ENCODE measurements around the gene KCNH6.

KCNH6 gene

DNA sequence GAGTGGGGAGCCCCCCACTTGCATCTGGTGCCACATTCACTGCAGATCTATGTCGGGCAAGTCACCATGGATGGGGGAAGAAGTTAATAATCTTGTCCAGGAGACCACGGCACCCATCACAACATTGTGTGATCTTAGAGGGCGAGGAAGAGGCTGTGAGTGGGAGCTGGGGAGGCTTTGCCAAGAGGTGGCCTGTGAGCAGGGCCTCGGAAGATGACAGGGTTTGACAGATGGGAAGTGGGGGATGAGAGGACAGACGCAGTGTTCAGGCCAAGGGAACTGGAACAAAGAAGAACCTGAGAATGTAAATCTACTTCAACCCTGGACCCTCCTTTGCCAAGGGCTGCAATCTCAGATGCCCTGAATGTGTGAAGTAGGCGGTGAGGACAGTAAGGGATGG is 33.9 kb upstream of the KCNH6 start:
- DNase-seq: no peak

DNA sequence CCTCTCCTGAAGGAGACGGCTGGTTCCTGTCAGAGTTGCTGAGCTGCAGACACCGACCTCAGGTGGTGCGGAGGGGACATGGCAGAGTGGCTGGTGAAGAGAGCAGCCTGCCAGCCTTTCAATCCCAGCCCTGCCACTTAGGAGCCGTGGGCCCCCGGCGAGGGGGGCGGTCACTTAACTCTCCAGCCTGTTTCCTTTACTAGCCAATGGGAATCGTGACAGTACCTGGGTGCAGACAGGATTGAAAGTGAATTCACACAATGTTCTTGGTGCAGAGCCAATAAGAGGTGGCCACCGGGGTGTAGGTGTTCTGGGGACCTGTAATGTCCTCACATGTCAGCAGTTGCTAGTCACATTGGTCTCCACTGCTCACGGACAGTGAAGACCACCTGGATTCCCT is 32.8 kb upstream of the KCNH6 start:
- DNase-seq: no peak

DNA sequence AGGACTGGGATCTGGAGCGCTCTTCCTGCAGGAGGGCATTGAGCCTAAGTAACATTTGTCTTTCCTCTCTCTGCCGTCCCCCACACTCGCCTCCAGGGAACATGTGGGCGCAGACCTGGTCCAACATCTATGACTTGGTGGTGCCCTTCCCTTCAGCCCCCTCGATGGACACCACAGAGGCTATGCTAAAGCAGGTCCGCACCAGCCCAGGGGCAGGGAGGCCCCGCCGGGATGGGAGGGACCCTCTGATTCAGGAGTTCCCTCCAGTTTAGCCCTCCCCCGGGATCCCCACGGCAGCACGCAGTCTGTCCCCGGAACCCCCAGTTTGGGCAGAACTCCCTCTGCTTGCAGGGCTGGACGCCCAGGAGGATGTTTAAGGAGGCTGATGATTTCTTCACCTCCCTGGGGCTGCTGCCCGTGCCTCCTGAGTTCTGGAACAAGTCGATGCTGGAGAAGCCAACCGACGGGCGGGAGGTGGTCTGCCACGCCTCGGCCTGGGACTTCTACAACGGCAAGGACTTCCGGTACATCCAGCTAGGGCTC is 32.2 kb upstream of the KCNH6 start:
- no peak for DNase-seq

DNA sequence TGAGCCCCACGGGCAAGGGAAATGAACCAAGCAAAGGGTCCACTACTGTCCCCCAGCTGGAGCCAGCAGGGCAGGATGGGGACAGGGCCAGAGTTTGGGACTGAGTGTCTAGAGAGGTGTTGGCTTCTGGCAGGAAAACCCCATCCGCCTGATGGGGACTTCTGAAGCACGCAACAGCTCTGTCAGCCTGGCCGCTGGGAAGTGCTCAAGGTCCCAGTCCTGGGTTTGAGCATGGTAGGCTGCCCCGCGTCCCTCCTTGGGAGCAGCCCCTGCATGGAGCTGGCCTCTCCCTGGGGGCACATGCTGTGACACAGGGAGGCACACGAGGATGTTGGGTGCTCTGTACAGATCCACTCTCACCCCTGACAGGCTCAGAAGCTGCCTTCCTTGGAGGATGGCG is 31.7 kb upstream of the KCNH6 start:
- no peak for DNase-seq

DNA sequence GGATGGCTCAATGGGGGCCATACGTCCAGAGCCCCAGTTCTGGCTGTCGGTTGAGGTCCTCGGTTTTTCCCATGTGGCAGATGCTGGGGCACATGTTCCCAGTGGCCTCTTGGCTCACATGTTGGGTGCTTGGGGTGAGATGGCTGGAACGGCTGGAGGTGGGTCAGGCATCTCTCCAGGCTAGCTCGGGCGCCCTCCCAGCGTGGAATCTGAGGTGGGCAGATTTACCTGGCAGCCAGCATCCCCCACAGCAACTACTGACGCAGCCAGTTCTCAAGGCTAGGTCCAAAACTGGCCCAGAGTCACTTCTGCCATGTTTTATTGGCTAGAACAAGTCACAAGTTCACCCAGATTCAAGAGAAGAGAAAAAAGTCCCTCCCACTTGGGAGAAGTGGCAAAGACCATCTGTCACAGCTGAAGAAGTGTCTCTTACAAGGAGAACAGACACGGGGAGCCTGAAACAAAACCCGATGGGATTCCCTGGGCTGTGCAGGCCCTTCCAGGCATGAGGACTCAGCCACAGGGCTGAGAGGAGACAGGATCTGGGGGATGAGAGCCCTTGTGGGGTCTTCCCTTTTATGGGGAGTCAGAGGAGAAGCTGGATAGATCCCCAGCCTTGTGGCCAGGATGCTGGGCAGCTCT is 31.1 kb upstream of the KCNH6 start:
- DNase-seq: no peak

DNA sequence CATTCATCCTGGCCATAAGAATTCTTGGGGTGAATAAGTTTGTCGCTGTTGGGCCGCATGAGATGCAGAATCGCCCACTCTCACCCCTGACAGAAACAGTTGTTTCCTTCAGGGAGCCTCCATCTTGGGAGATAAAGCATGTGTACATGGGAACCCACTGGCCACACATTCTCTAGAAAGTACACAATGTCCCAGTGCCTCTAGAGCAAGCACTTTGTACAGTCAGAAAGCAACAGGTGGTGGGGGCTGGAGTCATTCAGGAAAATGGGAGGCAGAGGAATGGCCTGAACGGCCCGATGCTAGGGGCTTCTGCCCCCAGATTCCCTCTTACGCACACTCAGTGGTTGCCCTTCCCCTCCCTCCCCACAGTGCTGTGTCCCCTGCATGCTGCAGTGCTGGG is 30.2 kb upstream of the KCNH6 start:
- no peak for DNase-seq

GRCh38 chr17:63493411-63493810 is 29.7 kb upstream of the KCNH6 start:
- DNase-seq: no peak

GRCh38 chr17:63494300-63494928 is 28.7 kb upstream of the KCNH6 start:
- no peak for DNase-seq

- no peak for DNase-seq
These were observed 27.7 kb upstream of the KCNH6 start for GRCh38 chr17:63495491-63495890.

- no peak for DNase-seq
These were observed 27.0 kb upstream of the KCNH6 start for GRCh38 chr17:63496177-63496576.

DNA sequence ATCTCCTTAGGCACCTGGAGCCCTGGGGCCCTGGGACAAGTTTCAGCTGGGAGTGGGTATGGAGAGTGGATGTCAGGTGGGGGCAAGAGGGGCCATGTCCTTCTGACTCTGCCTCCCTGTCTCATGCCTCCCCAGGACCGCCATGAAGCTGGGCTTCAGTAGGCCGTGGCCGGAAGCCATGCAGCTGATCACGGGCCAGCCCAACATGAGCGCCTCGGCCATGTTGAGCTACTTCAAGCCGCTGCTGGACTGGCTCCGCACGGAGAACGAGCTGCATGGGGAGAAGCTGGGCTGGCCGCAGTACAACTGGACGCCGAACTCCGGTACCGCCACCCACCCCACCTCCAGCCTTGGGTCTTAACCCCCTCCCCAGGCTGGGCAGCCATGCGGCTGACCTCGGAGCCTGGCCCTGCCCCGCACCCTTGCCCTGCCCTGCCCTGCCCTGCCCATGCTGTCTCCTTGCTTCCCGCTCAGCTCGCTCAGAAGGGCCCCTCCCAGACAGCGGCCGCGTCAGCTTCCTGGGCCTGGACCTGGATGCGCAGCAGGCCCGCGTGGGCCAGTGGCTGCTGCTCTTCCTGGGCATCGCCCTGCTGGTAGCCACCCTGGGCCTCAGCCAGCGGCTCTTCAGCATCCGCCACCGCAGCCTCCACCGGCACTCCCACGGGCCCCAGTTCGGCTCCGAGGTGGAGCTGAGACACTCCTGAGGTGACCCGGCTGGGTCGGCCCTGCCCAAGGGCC is 26.3 kb upstream of the KCNH6 start:
- DNase-seq: no peak

DNA sequence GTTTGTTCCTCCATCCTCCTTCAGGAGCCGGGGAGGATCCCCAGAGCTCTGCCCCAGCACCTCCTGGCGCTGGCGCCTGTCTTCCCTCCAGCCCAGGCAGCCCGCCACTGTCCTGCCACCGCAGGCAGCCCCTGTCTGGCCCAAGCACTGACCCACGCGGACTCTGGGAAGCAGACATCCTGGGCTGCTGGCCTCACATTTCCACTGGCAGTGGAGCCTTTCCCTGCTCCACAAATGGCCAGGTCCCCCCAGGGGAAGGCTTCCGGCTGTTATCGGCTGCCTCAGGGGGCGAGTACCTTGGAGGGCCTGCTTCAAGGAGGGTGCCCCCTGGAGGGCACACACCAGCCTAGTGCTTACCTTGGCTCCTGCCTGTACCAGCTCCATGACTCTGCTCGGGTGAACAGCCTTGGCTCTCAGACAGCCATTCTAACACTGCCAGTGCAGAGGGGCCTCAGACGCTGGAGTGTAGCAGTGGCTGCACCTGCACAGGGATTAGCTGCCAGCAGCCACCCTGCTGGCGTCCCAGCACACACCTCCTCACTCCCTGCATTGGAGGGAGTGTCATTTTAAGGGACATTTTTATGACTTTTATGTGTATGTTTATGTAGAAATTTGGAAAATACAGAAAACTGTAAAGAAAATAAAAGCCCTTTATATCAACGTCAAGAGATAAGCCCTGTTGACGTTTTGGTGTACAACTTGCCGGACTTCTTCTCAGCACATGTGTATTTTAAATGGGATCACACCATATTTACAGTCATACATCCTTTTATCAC is 25.3 kb upstream of the KCNH6 start:
- DNase-seq: no peak

- DNase-seq: no peak
These were observed 24.4 kb upstream of the KCNH6 start for GRCh38 chr17:63498626-63499195.

GRCh38 chr17:63500543-63501390 is 22.4 kb upstream of the KCNH6 start:
- DNase-seq: no peak

GRCh38 chr17:63503341-63503705 is 19.8 kb upstream of the KCNH6 start:
- no peak for DNase-seq

GRCh38 chr17:63504261-63504660 is 18.9 kb upstream of the KCNH6 start:
- DNase-seq: no peak

GRCh38 chr17:63505341-63505740 is 17.8 kb upstream of the KCNH6 start:
- DNase-seq: no peak

GRCh38 chr17:63506627-63507026 is 16.5 kb upstream of the KCNH6 start:
- DNase-seq: no peak

GRCh38 chr17:63511331-63511730 is 11.8 kb upstream of the KCNH6 start:
- DNase-seq: no peak

GRCh38 chr17:63512388-63512787 is 10.8 kb upstream of the KCNH6 start:
- no peak for DNase-seq

DNA sequence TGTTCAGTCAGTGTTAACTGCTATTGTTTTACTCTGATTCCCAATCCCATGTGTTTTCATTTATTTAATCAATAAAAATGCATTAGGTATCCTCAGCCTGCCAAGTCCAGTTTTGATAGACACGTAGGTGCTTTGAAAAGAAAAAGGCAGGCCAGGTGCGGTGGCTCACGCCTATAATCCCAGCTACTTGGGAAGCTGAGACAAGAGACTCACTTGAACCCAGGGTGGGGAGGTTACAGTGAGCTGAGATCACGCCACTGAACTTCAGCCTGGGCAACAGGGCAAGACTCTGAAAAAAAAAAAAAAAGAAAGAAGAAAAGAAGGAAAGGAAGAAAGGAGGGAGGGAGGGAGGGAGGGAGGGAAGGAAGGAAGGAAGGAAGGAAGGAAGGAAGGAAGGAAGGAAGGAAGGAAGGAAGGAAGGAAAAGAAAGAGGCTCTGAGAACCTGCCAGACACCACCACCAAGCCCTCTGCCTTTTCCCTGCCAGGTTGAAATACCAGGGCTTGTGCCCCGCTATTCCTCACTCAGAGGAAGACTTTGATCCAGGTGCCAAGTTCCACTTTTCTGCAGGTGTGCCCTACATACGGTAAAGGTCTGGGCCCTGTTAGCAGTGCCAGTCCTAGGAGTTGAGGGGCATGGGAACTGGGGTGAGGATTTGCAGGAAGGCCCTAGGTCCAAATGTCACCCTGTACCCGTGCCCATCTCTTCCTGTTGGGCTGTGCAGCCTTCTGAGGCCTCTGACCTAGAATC is 10.1 kb upstream of the KCNH6 start:
- DNase-seq: no peak

All from midbrain (tissue), 1 donor.